HG03064 (cell line): ENCODE measurements around the gene ADGRD1.
"Not testable (repeated sequence)": the region's sequence is repeated elsewhere in the genome, so short reads cannot be mapped to it uniquely, and the experiment has no call there.

ENCODE experiments used
- ATAC-seq: cut with Tn5 transposase; IDR thresholded peaks from one replicate; pipeline ENCODE4 v1.9.1; 2021; ENCODE audit warnings: low read depth; ENCODE audit not compliant: unreplicated experiment

ADGRD1 gene

GRCh38 chr12:130937063-130937462 lies 16.6 kb upstream of the ADGRD1 start:
- no peak for ATAC-seq

- ATAC-seq: not testable (repeated sequence)
These were observed 16.2 kb upstream of the ADGRD1 start for GRCh38 chr12:130937546-130937945.

- no peak for ATAC-seq
These were observed 15.5 kb upstream of the ADGRD1 start for GRCh38 chr12:130938186-130938585.

GRCh38 chr12:130944878-130945277 lies 8.8 kb upstream of the ADGRD1 start:
- no peak for ATAC-seq

GRCh38 chr12:130945786-130946492 lies 7.8 kb upstream of the ADGRD1 start:
- ATAC-seq: no peak

GRCh38 chr12:130947028-130947613 lies 6.6 kb upstream of the ADGRD1 start:
- no peak for ATAC-seq

GRCh38 chr12:130948136-130948535 lies 5.6 kb upstream of the ADGRD1 start:
- ATAC-seq: no peak

GRCh38 chr12:130948751-130949150 lies 5.0 kb upstream of the ADGRD1 start:
- ATAC-seq: no peak

- ATAC-seq: no peak
These were observed 3.9 kb upstream of the ADGRD1 start for GRCh38 chr12:130949806-130950205.

- ATAC-seq: no peak
These were observed 2.1 kb upstream of the ADGRD1 start for GRCh38 chr12:130951636-130952035.

- ATAC-seq: no peak
These were observed 1.3 kb upstream of the ADGRD1 start for GRCh38 chr12:130952171-130952954.

GRCh38 chr12:130954544-130954831 lies 781 bp downstream of the ADGRD1 start:
- ATAC-seq: no peak

- ATAC-seq: no peak
These were observed 1.6 kb downstream of the ADGRD1 start for GRCh38 chr12:130955238-130955816.

- ATAC-seq: no peak
These were observed 2.3 kb downstream of the ADGRD1 start for GRCh38 chr12:130956009-130956408.

- no peak for ATAC-seq
These were observed 3.0 kb downstream of the ADGRD1 start for GRCh38 chr12:130956456-130957303.

- no peak for ATAC-seq
These were observed 3.6 kb downstream of the ADGRD1 start for GRCh38 chr12:130957304-130957621.

GRCh38 chr12:130958557-130959140 lies 4.9 kb downstream of the ADGRD1 start:
- no peak for ATAC-seq

- ATAC-seq: no peak
These were observed 5.9 kb downstream of the ADGRD1 start for GRCh38 chr12:130959632-130960031.

GRCh38 chr12:130960058-130960457 lies 6.4 kb downstream of the ADGRD1 start:
- ATAC-seq: no peak

- no peak for ATAC-seq
These were observed 7.1 kb downstream of the ADGRD1 start for GRCh38 chr12:130960787-130961186.
